Measurements from ENCODE around the gene HOXA10. TPM values are rescaled to one million over a fixed set of nuclear protein-coding genes. Genes with fewer than 3 reads are reported as not detected.

HOXA10 gene
- total and polyA plus RNA-seq, 11 donors = 0.06 to 0.36 (median 0.18) TPM; not detected in 8

DNA sequence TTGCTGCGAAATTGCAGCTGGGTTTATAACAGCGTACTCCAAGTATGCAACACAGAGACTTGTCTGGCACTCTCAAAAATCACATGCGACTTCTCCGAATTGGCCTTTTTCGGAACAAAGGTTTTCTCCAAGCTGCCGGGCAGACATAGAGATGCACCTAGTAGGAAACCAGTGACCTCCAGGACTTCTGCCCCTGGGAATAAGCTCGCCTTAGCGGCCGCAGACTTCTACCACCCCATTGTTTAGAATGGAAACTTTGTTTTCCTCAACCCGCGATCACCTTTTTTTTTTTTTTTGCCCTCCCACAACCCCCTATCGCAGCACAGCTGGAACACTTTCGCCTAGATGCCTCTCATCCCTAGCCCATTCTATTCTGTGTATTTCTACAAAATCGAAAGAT is 4.9 kb upstream of the HOXA10 start:
- 25 to 41% (median 32%) methylated on average over 14 of the region's 14 CpGs for WGBS, 4 donors
- peaks cover 87 to 100% (median 100%) of the 10 kb centered on the region in 9 donors for H3K27me3 ChIP-seq
- ATAC-seq = no peak
- H3K27ac ChIP-seq = peak overlapping the region in 1 of 12 donors; percentile 91
- peaks cover 0 to 28% (median 21%) of the 10 kb centered on the region in 12 donors for H3K4me1 ChIP-seq
- TF ChIP-seq POLR2A (IDR thresholded peaks at IDR 0.05) = no peak
- TF ChIP-seq, protein P1, sequence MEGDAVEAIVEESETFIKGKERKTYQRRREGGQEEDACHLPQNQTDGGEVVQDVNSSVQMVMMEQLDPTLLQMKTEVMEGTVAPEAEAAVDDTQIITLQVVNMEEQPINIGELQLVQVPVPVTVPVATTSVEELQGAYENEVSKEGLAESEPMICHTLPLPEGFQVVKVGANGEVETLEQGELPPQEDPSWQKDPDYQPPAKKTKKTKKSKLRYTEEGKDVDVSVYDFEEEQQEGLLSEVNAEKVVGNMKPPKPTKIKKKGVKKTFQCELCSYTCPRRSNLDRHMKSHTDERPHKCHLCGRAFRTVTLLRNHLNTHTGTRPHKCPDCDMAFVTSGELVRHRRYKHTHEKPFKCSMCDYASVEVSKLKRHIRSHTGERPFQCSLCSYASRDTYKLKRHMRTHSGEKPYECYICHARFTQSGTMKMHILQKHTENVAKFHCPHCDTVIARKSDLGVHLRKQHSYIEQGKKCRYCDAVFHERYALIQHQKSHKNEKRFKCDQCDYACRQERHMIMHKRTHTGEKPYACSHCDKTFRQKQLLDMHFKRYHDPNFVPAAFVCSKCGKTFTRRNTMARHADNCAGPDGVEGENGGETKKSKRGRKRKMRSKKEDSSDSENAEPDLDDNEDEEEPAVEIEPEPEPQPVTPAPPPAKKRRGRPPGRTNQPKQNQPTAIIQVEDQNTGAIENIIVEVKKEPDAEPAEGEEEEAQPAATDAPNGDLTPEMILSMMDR (IDR thresholded peaks at IDR 0.05) = no peak
- no peak for DNase-seq
- no peaks in the 10 kb centered on the region for H3K9me3 ChIP-seq
- intact Hi-C loops (cut with DNase I) = loop anchor here in 1 of 10 donors (10.0 kb wide), 1 partner anchor 1314 kb away; no protein-coding TSS in a partner anchor
- no peak overlapping the region for H3K4me3 ChIP-seq
- H3K36me3 ChIP-seq = no peaks in the 10 kb centered on the region

DNA sequence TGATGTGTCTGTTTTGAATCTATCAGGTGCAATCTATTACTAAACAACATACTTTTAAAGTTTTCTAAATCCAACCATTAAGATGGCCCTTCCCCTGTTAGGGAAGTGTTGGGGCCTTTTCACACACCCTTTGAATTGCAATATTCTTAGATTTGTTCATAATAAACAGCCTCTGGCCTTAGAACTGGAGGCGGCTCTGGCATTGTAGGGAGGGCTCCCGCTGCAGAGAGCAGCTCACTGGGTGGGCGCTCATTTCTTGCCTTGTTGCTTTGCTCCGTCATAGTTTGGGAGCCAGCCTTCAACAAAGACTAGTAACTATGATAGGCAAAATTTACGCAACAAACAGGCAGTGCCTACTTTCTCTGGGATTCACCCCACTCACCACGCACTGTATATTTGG is 4.2 kb upstream of the HOXA10 start:
- TF ChIP-seq, protein P1 (IDR thresholded peaks at IDR 0.05) = no peak
- TF ChIP-seq POLR2A (IDR thresholded peaks at IDR 0.05) = no peak
- ATAC-seq = no peak
- WGBS, 4 donors = 63 to 81% (median 76%) methylated on average over 6 of the region's 6 CpGs
- peaks cover 0 to 28% (median 18%) of the 10 kb centered on the region in 12 donors for H3K4me1 ChIP-seq
- peaks cover 87 to 100% (median 100%) of the 10 kb centered on the region in 9 donors for H3K27me3 ChIP-seq
- no peaks in the 10 kb centered on the region for H3K36me3 ChIP-seq
- intact Hi-C loops (cut with DNase I) = loop anchor here in 1 of 10 donors (10.0 kb wide), 1 partner anchor 1314 kb away; no protein-coding TSS in a partner anchor
- DNase-seq = no peak
- no peaks in the 10 kb centered on the region for H3K9me3 ChIP-seq
- H3K27ac ChIP-seq = peak overlapping the region in 1 of 12 donors; percentile 91
- H3K4me3 ChIP-seq = no peak overlapping the region

DNA sequence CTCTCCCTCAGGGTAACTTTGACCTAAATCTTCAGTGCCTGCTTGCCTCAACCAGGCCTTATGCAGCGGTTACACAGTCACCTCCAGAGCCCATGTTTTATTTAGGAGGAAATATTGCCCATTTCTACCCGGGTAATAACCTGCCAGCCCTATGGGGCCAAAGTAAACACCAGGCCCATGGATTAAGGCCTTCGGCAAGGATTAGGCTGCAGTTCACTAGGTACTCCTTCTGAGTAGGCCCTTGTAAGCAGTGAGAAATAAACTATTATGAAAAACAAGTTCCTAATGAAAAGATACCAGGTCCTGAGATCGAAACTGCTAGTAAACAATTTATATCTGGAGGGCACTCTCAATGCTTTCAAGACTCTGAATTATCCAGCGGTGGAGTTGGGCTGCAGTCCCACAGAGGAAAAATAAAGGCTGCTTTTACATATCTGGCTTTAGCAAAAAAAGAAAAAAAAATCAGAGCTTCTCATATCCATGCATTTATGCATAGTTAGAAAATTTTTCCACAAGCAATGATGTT is 3.7 kb upstream of the HOXA10 start:
- Histone ChIP-seq H3K4me3 (no peak overlapping the region), H3K9me3 (no peaks in the 10 kb centered on the region), H3K27ac (peak overlapping the region in 1 of 12 donors; percentile 91), H3K27me3 (peaks cover 87 to 100% (median 100%) of the 10 kb centered on the region in 9 donors), H3K4me1 (peaks cover 0 to 28% (median 19%) of the 10 kb centered on the region in 12 donors), H3K36me3 (no peaks in the 10 kb centered on the region)
- DNase-seq (no peak), ATAC-seq (no peak)
- TF ChIP-seq POLR2A (IDR thresholded peaks at IDR 0.05) = no peak
- TF ChIP-seq, protein P1 (IDR thresholded peaks at IDR 0.05) = no peak
- intact Hi-C loops (cut with DNase I) = loop anchor here in 1 of 10 donors (10.0 kb wide), 1 partner anchor 1313 kb away; no protein-coding TSS in a partner anchor
- WGBS, 4 donors = 71 to 89% (median 81%) methylated on average over 5 of the region's 5 CpGs

DNA sequence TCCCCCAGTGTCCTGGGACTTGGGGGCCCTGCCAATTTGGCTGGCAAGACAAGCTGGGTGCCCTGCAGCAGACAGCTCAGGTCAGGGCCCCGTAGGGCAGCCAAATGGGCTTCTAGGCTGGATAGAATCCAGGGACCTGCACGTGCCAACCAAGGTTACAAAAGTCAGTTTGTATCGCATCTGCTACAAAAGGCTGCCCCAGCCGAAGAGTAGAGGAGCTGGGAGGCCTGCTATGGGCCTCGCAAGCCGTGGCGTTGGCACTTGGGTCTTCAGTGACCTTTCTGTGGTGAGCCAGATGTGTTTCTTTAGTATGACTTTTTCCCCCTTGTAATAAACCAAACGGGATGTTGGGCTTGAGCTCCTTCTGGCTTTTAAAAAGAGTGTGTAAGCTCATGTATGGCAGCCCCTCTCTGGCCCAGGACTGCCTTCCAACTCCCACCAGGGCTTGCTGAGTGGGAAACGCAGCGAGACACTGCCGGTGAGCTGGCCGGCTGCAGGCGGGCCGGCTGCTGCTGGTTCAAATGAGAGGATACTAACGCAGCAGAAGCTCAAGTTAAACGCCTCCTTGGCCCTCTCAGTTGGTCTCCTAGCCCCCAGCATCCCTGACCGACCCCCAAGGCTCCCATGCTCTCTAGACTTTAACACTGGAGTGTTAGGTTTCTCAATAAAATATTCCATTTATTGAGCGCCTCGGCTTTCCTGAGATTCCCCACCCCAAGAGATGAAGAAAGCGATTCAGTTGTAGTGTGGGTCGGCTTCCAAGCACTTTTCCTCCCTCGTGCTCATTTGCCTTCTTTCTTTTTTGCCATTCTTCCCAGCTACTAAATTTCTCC is 3.1 kb upstream of the HOXA10 start:
- DNase-seq (peak in 1 of 5 donors; percentile 32), ATAC-seq (no peak)
- no peak for TF ChIP-seq POLR2A (IDR thresholded peaks at IDR 0.05)
- TF ChIP-seq, protein P1 (IDR thresholded peaks at IDR 0.05) = no peak
- no peak overlapping the region for H3K4me3 ChIP-seq
- no peaks in the 10 kb centered on the region for H3K9me3 ChIP-seq
- peaks cover 88 to 100% (median 100%) of the 10 kb centered on the region in 9 donors for H3K27me3 ChIP-seq
- H3K4me1 ChIP-seq = peaks cover 0 to 33% (median 21%) of the 10 kb centered on the region in 12 donors
- no peaks in the 10 kb centered on the region for H3K36me3 ChIP-seq
- 61 to 76% (median 72%) methylated on average over 22 of the region's 22 CpGs for WGBS, 4 donors
- H3K27ac ChIP-seq = peak overlapping the region in 1 of 12 donors; percentile 91
- intact Hi-C loops (cut with DNase I) = loop anchor here in 1 of 10 donors (10.0 kb wide), 1 partner anchor 1312 kb away; no protein-coding TSS in a partner anchor

Data from heart left ventricle (tissue), 16 donors.